Hepatocyte (in vitro differentiated cells): ENCODE results near the gene SEMA6A. TPM values are rescaled to one million over a fixed set of nuclear protein-coding genes. Genes with fewer than 3 reads are reported as not detected.

Source experiments
- DNase-seq: peaks from one replicate; pipeline ENCODE4 v3.0.0-alpha.2; 2016; ENCODE audit warnings: low spot score
- H2AFZ ChIP-seq: fragments of 200-600 bp; sonication (generic); 2 replicates; pipeline ENCODE4 v1.6.0; 2016; ENCODE audit warnings: antibody characterized with exemption, mild to moderate bottlenecking
- H3K27ac ChIP-seq: fragments of 200-600 bp; sonication (generic); 2 replicates; pipeline ENCODE4 v1.5.1; 2016; ENCODE audit warnings: mild to moderate bottlenecking
- H3K27me3 ChIP-seq: fragments of 200-600 bp; sonication (generic); 2 replicates; pipeline ENCODE4 v1.6.1; 2016
- H3K36me3 ChIP-seq: fragments of 200-600 bp; sonication (generic); replicated peaks from 2 replicates; pipeline ENCODE4 v1.5.1; 2016; ENCODE audit warnings: low read depth; ENCODE audit not compliant: insufficient read depth
- H3K4me1 ChIP-seq: fragments of 200-600 bp; sonication (generic); 2 replicates; pipeline ENCODE4 v1.5.1; 2016; ENCODE audit warnings: mild to moderate bottlenecking, moderate library complexity; ENCODE audit not compliant: insufficient read depth
- H3K4me2 ChIP-seq: fragments of 200-600 bp; sonication (generic); 2 replicates; pipeline ENCODE4 v1.6.0; 2016
- H3K4me3 ChIP-seq: fragments of 200-600 bp; sonication (generic); 2 replicates; pipeline ENCODE4 v1.5.1; 2016; ENCODE audit warnings: mild to moderate bottlenecking
- H3K79me2 ChIP-seq: fragments of 200-600 bp; sonication (generic); 2 replicates; pipeline ENCODE4 v1.6.0; 2017; ENCODE audit warnings: mild to moderate bottlenecking
- H3K9me2 ChIP-seq: fragments of 200-600 bp; sonication (generic); replicated peaks from 2 replicates; pipeline ENCODE4 v1.6.0; 2017; ENCODE audit warnings: mild to moderate bottlenecking; ENCODE audit not compliant: insufficient read depth
- H3K9me3 ChIP-seq: fragments of 200-600 bp; sonication (generic); 2 replicates; pipeline ENCODE4 v1.5.1; 2016; ENCODE audit warnings: low read depth, mild to moderate bottlenecking
- H4K20me1 ChIP-seq: fragments of 200-600 bp; sonication (generic); 2 replicates; pipeline ENCODE4 v1.6.0; 2016; ENCODE audit warnings: mild to moderate bottlenecking; ENCODE audit not compliant: insufficient read depth, poor library complexity, severe bottlenecking
- EZH2 ChIP-seq: fragments of 200-600 bp; sonication (generic); IDR thresholded peaks from 2 replicates; pipeline ENCODE4 v1.6.1; 2016; ENCODE audit warnings: antibody characterized with exemption, mild to moderate bottlenecking, borderline replicate concordance
- EZH2phosphoT487 ChIP-seq: fragments of 200-600 bp; sonication (generic); IDR thresholded peaks from one replicate; pipeline ENCODE4 v1.6.1; 2018; ENCODE audit warnings: antibody characterized with exemption, mild to moderate bottlenecking, low read depth, moderate library complexity; ENCODE audit not compliant: unreplicated experiment, severe bottlenecking
- WGBS: methylation state at CpG from one replicate; pipeline ENCODE4 v1.1.6; 2016; ENCODE audit warnings: low lambda C conversion rate; ENCODE audit errors: missing lambda C conversion rate; 5-methylcytosine and 5-hydroxymethylcytosine counted together
- polyA plus RNA-seq: library from polyadenylated mRNA; unstranded; fragments of >200 nt; fragmentation: Nextera tagmentation; extraction: Ambion mirVana; gene quantifications from 2 replicates; pipeline ENCODE4 v1.2.1, GENCODE V29; 2016
- total RNA-seq: library from RNA; depleted of rRNA; stranded (reverse); fragments of >200 nt; gene quantifications from 2 replicates; pipeline ENCODE4 v1.2.3, GENCODE V29; 2014
- TF ChIP-seq, protein P1 (sequence below): fragments of 200-600 bp; sonication (generic); IDR thresholded peaks from 2 replicates; pipeline ENCODE4 v1.5.1; 2016; ENCODE audit warnings: antibody characterized with exemption, mild to moderate bottlenecking; ENCODE audit not compliant: poor library complexity

SEMA6A gene
- total and polyA plus RNA-seq, 2 experiments from 2014 or later, result 38.2 to 68.6 TPM

DNA sequence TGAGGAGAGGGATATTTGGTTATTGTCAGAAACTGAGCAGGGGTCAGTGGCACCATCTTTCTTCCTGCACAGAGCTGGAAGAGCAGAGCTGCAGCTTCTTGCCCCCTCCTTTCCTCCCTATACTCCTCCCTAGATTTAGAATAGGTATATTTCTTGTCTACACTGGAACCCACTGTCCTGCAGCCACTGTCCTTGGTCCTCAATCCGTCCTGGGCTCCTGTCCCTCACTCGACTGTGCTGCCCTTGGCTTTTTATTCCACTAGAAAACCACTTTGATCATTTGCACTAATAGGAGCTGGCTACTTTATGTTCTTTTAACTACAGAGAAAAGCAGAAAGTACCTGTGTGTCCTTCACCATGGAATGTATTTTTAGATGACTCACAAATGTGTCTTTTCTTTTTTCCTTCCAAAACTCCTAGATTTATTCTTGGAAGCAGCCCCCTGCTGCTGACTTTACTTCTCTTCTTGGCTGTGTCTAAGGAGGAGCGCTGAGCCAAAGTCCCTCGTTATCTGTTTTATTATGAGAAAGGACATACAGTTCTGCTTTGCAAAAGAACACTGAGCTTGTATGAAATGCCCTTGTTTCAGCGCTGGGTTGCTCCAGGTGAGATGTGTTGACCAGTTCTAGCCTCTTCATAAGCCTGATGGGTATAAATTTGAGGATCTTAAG, 150.9 kb downstream of the SEMA6A start:
- WGBS, result 87% methylated on average over 5 of the region's 5 CpGs
- Histone ChIP-seq H4K20me1 (no peaks in the 10 kb centered on the region), H3K9me3 (no peaks in the 10 kb centered on the region), H3K4me2 (no peak overlapping the region), H3K79me2 (no peaks in the 10 kb centered on the region), H3K27me3 (no peaks in the 10 kb centered on the region), H3K27ac (no peak overlapping the region), H3K4me3 (no peak overlapping the region), H3K36me3 (no peaks in the 10 kb centered on the region), H2AFZ (no peak overlapping the region), H3K4me1 (no peaks in the 10 kb centered on the region), H3K9me2 (no peaks in the 10 kb centered on the region)
- TF ChIP-seq, protein P1, sequence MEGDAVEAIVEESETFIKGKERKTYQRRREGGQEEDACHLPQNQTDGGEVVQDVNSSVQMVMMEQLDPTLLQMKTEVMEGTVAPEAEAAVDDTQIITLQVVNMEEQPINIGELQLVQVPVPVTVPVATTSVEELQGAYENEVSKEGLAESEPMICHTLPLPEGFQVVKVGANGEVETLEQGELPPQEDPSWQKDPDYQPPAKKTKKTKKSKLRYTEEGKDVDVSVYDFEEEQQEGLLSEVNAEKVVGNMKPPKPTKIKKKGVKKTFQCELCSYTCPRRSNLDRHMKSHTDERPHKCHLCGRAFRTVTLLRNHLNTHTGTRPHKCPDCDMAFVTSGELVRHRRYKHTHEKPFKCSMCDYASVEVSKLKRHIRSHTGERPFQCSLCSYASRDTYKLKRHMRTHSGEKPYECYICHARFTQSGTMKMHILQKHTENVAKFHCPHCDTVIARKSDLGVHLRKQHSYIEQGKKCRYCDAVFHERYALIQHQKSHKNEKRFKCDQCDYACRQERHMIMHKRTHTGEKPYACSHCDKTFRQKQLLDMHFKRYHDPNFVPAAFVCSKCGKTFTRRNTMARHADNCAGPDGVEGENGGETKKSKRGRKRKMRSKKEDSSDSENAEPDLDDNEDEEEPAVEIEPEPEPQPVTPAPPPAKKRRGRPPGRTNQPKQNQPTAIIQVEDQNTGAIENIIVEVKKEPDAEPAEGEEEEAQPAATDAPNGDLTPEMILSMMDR, result no peak
- TF ChIP-seq EZH2 (no peak), EZH2phosphoT487 (no peak)
- no peak for DNase-seq

DNA sequence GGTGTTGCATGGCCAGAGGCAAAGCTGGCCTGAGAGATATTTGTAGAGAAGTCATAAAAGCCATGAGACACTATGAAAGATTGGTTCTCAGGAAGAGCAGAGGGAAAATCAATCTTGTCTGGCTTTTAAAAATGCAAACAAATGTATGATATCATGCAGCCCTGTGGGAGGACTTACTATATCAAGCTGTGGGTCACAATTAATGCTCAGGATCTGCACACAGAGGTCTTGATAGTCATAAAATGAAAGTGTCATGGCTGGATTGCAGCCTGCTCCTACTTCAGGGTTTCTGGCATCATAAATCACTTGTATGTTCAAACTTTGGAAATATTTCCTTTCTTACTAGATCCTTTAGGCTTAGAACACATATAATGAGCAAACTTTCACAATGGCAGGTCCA, 151.5 kb downstream of the SEMA6A start:
- DNase-seq, result no peak
- Histone ChIP-seq H4K20me1 (no peaks in the 10 kb centered on the region), H3K9me2 (no peaks in the 10 kb centered on the region), H3K27me3 (no peaks in the 10 kb centered on the region), H3K4me2 (no peak overlapping the region), H3K79me2 (no peaks in the 10 kb centered on the region), H3K27ac (no peak overlapping the region), H3K4me3 (no peak overlapping the region), H3K9me3 (no peaks in the 10 kb centered on the region), H3K4me1 (no peaks in the 10 kb centered on the region), H3K36me3 (no peaks in the 10 kb centered on the region), H2AFZ (no peak overlapping the region)
- TF ChIP-seq EZH2phosphoT487, result no peak
- TF ChIP-seq EZH2, result no peak
- TF ChIP-seq, protein P1, result no peak

DNA sequence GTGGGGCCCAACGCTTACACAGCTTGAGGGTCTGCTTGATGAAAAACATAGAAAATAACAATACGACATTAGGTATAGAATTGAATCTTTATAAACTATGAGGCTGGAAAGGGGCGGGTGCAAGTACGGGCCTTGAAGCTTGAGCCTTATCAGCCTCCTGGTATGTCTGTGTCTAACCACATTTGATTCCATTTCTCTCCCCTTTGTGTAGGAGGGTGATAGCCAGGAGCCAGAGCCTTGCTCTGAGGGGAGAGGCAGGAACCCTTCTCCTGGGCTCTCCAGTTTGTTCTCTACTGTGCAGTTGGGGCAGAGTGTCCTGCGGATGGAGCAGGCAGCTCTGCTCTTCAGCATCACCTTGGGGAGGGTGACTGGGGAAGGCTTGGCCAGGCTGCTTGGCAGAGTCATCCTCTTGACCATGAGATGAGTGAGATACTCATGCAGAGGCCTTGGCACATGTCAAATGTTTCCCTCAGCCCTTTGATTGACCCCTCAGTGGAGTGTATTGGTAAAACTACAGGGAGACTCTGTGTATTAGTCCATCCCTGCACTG, 153.5 kb downstream of the SEMA6A start:
- H3K79me2 ChIP-seq, result no peaks in the 10 kb centered on the region
- WGBS, result 90% methylated on average over 5 of the region's 5 CpGs

More for the DNA sequence above, 153.5 kb downstream of the SEMA6A start:
- Histone ChIP-seq H3K4me1 (no peaks in the 10 kb centered on the region), H3K4me2 (no peak overlapping the region), H4K20me1 (no peaks in the 10 kb centered on the region), H3K36me3 (no peaks in the 10 kb centered on the region), H3K9me2 (no peaks in the 10 kb centered on the region), H3K9me3 (no peaks in the 10 kb centered on the region), H3K27ac (no peak overlapping the region), H3K27me3 (no peaks in the 10 kb centered on the region), H2AFZ (no peak overlapping the region), H3K4me3 (no peak overlapping the region)
- no peak for DNase-seq
- no peak for TF ChIP-seq EZH2
- no peak for TF ChIP-seq EZH2phosphoT487
- TF ChIP-seq, protein P1, result no peak
